Nephron progenitor cell (in vitro differentiated cells): ENCODE measurements around the gene LSS.

Experiments
- DNase-seq: peaks from one replicate; pipeline ENCODE4 v3.0.0; 2021
- H3K27ac Mint-ChIP-seq: 2 replicates; pipeline ENCODE4 v1.8.0; 2021; ENCODE audit warnings: mild to moderate bottlenecking, moderate library complexity, mixed read lengths
- H3K27me3 Mint-ChIP-seq: 2 replicates; pipeline ENCODE4 v1.8.0; 2021; ENCODE audit warnings: mild to moderate bottlenecking, low read depth, mixed read lengths; ENCODE audit not compliant: poor library complexity
- H3K36me3 Mint-ChIP-seq: 2 replicates; pipeline ENCODE4 v1.8.0; 2021; ENCODE audit warnings: low read depth, mixed read lengths
- H3K4me1 Mint-ChIP-seq: 2 replicates; pipeline ENCODE4 v1.8.0; 2021; ENCODE audit warnings: mixed read lengths
- H3K4me3 Mint-ChIP-seq: 2 replicates; pipeline ENCODE4 v1.8.0; 2021; ENCODE audit warnings: mild to moderate bottlenecking, moderate library complexity, mixed read lengths
- H3K9me3 Mint-ChIP-seq: 2 replicates; pipeline ENCODE4 v1.8.0; 2021; ENCODE audit warnings: mild to moderate bottlenecking, moderate library complexity, mixed read lengths
- TF ChIP-seq, protein P1 (sequence below): fragments of 200-600 bp; sonication (generic); IDR thresholded peaks from 2 replicates; pipeline ENCODE4 v1.5.0; 2021; ENCODE audit warnings: antibody characterized with exemption

The LSS gene

GRCh38 chr21:46168238-46168637 is 60.3 kb downstream of the LSS start:
- H3K9me3 Mint-ChIP-seq, result peaks cover 14% of the 10 kb centered on the region
- peaks cover 22% of the 10 kb centered on the region for H3K4me1 Mint-ChIP-seq

DNA sequence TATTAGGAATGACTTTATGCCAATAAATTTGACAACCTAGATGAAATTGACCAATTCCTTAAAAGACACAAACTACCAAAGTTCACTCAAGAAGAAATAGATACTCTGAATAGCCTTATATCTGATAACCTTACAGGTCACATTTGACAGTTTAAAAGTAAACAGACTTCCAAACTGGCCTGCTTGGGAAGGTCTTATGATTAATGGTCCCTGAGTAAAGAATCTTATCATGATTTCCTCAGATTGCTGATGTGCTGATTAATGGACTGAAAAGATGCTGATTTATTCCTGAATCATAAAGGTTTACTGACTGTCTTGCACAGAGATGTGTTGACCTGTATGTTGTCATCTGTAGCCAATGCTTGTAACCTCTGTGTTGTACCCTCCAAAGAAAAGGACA is 63.5 kb downstream of the LSS start:
- peaks cover 14% of the 10 kb centered on the region for H3K9me3 Mint-ChIP-seq
- no peaks in the 10 kb centered on the region for H3K27me3 Mint-ChIP-seq
- peaks cover 5% of the 10 kb centered on the region for H3K4me1 Mint-ChIP-seq
- TF ChIP-seq, protein P1, sequence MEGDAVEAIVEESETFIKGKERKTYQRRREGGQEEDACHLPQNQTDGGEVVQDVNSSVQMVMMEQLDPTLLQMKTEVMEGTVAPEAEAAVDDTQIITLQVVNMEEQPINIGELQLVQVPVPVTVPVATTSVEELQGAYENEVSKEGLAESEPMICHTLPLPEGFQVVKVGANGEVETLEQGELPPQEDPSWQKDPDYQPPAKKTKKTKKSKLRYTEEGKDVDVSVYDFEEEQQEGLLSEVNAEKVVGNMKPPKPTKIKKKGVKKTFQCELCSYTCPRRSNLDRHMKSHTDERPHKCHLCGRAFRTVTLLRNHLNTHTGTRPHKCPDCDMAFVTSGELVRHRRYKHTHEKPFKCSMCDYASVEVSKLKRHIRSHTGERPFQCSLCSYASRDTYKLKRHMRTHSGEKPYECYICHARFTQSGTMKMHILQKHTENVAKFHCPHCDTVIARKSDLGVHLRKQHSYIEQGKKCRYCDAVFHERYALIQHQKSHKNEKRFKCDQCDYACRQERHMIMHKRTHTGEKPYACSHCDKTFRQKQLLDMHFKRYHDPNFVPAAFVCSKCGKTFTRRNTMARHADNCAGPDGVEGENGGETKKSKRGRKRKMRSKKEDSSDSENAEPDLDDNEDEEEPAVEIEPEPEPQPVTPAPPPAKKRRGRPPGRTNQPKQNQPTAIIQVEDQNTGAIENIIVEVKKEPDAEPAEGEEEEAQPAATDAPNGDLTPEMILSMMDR, result no peak
- H3K27ac Mint-ChIP-seq, result no peak overlapping the region
- no peak for DNase-seq
- H3K36me3 Mint-ChIP-seq, result peaks cover 57% of the 10 kb centered on the region
- no peak overlapping the region for H3K4me3 Mint-ChIP-seq

More at GRCh38 chr21:46168238-46168637, 60.3 kb downstream of the LSS start:
- H3K36me3 Mint-ChIP-seq, result peaks cover 63% of the 10 kb centered on the region
- no peak overlapping the region for H3K27ac Mint-ChIP-seq
- no peak overlapping the region for H3K4me3 Mint-ChIP-seq
- no peaks in the 10 kb centered on the region for H3K27me3 Mint-ChIP-seq
- TF ChIP-seq, protein P1, result no peak
- DNase-seq, result no peak

GRCh38 chr21:46163380-46163779 is 65.2 kb downstream of the LSS start:
- no peak for DNase-seq
- peaks cover 5% of the 10 kb centered on the region for H3K4me1 Mint-ChIP-seq
- no peaks in the 10 kb centered on the region for H3K27me3 Mint-ChIP-seq
- peaks cover 14% of the 10 kb centered on the region for H3K9me3 Mint-ChIP-seq
- H3K27ac Mint-ChIP-seq, result no peak overlapping the region
- peaks cover 57% of the 10 kb centered on the region for H3K36me3 Mint-ChIP-seq
- TF ChIP-seq, protein P1, result no peak
- no peak overlapping the region for H3K4me3 Mint-ChIP-seq

DNA sequence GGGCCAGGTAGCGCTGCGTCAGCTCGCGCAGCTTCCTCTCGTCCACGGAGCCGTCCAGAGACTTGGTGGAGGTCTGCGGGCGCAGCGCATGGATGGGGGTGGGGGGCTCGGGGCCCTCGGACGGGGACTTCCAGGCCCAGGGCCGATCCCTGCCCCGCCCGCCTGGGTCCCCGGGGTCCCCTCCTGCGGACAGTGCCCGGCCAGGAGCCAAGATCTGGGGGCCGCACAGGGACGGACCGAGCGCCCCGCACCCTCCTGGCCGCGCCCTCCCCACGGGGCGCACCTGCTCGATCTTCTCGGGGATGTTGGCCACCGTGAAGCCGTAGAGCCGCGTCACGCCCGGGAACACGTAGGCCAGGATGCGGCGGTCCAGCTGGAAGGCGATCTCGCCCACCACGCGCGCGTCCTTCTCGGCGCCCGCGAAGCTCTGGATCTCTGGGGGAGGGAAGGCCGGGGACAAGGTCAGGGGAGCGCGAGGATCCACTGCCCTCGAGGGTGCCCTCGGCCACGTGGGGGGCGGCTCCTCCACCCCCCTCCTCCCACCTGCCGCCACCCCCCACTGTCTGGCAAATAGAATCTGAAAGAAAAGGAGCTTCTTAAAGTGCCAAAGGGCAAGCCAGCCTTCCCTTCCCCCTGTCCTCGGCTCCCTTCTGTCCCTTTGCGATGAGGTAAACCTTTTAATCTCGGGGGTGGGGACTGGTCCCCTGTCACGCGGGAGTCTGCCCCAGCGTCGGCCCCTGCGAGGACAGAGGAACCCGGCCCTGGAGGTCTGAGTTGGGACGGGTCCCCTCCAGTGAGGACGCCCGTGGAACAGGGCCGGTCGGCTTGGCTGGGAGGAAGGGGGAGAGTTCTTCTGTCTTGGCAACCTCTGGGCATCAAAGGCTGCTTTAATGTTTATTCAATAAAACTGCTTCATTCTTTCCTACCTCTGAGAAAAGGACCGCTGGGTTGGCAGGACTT is 66.7 kb downstream of the LSS start:
- Mint-ChIP-seq H3K9me3 (peaks cover 14% of the 10 kb centered on the region), H3K36me3 (peaks cover 48% of the 10 kb centered on the region), H3K4me1 (peaks cover 5% of the 10 kb centered on the region), H3K27ac (no peak overlapping the region), H3K27me3 (no peaks in the 10 kb centered on the region), H3K4me3 (no peak overlapping the region)
- no peak for DNase-seq
- TF ChIP-seq, protein P1, result no peak

GRCh38 chr21:46160907-46161632 is 67.5 kb downstream of the LSS start:
- TF ChIP-seq, protein P1, result no peak
- Mint-ChIP-seq H3K9me3 (peaks cover 14% of the 10 kb centered on the region), H3K4me3 (no peak overlapping the region), H3K27ac (no peak overlapping the region), H3K36me3 (peaks cover 42% of the 10 kb centered on the region), H3K4me1 (peaks cover 13% of the 10 kb centered on the region), H3K27me3 (no peaks in the 10 kb centered on the region)
- no peak for DNase-seq
